Measurements from ENCODE around the gene PLAGL2.
"Not testable (repeated sequence)": the region's sequence is repeated elsewhere in the genome, so short reads cannot be mapped to it uniquely, and the experiment has no call there.

GRCh38 chr20:32193336-32193735 is 14.2 kb downstream of the PLAGL2 start:
- TF ChIP-seq, protein P1, sequence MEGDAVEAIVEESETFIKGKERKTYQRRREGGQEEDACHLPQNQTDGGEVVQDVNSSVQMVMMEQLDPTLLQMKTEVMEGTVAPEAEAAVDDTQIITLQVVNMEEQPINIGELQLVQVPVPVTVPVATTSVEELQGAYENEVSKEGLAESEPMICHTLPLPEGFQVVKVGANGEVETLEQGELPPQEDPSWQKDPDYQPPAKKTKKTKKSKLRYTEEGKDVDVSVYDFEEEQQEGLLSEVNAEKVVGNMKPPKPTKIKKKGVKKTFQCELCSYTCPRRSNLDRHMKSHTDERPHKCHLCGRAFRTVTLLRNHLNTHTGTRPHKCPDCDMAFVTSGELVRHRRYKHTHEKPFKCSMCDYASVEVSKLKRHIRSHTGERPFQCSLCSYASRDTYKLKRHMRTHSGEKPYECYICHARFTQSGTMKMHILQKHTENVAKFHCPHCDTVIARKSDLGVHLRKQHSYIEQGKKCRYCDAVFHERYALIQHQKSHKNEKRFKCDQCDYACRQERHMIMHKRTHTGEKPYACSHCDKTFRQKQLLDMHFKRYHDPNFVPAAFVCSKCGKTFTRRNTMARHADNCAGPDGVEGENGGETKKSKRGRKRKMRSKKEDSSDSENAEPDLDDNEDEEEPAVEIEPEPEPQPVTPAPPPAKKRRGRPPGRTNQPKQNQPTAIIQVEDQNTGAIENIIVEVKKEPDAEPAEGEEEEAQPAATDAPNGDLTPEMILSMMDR (IDR thresholded peaks at IDR 0.05) = not testable (repeated sequence)
- TF ChIP-seq EZH2, EZH2phosphoT487 (IDR thresholded peaks at IDR 0.05): not testable (repeated sequence)
